GDM1 (cell line): ENCODE measurements around the gene GLYATL1B.
"Not testable (repeated sequence)": the region's sequence is repeated elsewhere in the genome, so short reads cannot be mapped to it uniquely, and the experiment has no call there.

ENCODE experiments used
- DNase-seq: peaks from one replicate; lab custom pipeline; 2025; lab: John Stamatoyannopoulos, UW

GLYATL1B gene

GRCh38 chr11:59095972-59096575 is 10.0 kb downstream of the GLYATL1B start:
- not testable (repeated sequence) for DNase-seq

DNA sequence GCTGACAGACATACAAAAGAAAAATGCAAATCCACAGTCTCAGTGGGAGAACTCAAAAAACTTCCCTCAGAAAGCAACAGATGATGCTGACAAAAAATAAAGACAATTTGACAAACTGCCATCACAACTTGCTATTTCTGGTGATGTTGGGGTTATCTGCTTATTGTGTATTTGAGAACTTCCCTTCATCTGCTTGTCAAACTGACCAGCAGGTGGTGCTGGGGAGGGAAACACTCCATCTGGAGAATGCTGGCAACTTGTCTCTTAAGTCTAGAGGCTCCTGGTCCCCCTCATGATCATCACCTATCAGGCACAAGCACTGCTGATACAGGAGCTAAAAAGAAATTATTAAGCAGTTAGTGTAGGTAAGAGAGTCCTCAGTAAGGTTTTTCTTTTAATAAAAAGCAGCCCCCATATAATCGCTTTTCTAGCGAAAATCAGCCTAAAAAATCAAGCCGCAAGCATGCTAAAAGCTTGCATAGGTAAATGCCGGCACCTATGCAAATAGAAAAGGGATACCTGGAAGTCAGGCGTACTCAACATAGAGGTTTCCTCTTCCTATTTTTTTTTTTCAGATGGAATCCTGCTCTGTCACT is 11.1 kb downstream of the GLYATL1B start:
- DNase-seq = peak; percentile 24

DNA sequence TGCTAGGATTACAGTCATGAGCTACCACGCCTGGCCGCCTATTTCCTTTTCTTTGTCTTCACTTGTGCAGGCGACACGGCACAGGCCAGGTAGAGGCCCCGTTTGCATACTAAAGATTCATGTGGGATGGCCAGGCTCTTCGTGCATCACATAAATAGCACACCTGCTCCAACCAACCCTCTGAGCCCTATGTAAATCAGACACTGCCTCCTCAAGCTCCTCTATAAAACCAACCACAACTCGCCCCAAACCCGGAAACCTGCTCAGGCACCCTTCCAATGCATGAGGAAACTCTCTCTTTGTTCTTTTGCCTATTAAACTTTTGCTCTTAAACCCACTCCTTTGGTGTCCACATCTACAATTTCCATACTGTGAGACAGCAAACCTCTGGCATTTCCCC is 11.8 kb downstream of the GLYATL1B start:
- not testable (repeated sequence) for DNase-seq

DNA sequence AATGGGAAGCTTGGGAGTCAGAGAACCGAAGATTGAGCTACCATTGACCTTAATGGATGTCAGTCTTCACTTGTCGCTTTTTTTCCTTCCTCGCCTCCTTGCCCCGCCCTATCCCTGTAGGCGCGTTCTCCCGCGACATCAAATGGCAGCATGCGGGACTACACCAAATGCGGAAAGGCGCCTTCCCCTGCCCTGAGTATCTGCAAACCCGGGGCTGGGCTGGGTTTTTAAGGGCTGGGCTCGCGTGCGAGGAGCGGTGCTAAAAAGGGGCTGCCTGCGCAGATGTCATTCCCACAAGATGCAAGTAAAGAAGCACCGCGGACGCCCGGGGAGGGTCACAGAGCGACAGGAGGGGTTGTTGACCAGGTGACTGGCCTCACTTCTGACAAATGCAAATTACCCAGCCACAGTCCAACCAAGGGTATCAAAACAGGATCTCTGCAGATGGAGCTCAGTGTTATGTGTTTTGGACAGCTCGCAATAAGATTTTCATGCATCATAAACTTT is 16.2 kb downstream of the GLYATL1B start:
- no peak for DNase-seq

GRCh38 chr11:59106363-59107336 is 20.5 kb downstream of the GLYATL1B start, which contains the start of gene FAM111B:
FAM111B (plus strand) TSS chr11:59107237; CDS start chr11:59109626, 2,389 bp downstream.
- no peak for DNase-seq

DNA sequence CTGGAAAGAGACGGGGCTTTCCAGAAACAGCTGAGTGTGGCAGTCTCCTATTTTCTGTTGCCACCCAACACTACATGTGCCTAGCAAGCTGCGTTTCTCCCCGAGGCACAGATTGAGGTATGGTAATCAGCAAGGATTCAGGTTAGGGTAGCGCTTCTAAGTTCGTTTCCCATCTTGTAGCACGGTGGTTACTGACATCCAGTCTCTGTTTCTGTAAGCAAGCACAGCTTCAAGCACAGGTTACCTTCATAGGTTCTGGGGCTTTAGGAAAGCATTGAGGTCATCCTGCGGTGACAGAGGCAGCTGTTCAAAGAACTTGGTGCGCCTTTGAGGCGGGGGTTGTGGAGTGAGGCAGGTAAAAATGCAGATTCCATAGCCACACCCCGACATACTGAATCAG is 21.6 kb downstream of the GLYATL1B start:
- DNase-seq = not testable (repeated sequence)

DNA sequence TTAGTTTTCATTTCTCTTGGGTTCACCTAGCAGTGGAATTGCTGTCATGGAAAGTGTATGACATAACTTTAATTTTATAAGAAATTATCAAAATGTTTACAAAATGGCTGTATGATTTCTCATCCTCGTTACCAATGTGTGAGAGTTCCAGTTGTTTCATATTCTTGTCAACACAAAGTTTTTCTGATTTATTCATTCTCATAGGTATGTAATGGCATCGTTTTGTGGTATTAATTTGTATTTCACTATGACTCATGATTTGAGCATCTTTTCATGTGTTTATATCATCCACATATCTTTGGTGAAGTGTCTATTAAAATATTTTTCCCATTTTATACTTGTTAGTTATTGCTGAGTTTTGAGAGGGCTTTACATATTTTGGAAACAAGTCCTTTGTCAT is 26.4 kb downstream of the GLYATL1B start:
- DNase-seq = no peak

DNA sequence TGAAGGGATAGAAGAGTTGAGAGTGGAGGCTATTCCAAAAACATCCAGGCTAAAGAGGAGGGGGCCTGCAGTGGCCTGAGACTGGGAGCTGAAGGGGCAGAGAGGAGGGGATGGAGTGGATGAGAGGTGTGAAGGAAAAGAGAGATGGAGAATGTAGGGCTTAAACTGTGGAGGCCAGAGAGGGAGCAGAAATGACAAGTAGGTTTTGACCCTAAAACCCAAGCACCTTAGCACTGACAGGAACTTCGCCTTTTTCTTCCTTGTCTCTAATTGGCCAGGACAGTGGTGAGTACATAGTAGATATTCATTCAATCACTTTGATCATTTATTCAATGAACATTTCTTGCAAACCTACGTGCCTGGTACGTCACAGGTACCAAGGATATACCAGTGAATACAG is 28.2 kb downstream of the GLYATL1B start:
- DNase-seq = no peak

GRCh38 chr11:59115553-59115952 is 29.4 kb downstream of the GLYATL1B start:
- DNase-seq = no peak

DNA sequence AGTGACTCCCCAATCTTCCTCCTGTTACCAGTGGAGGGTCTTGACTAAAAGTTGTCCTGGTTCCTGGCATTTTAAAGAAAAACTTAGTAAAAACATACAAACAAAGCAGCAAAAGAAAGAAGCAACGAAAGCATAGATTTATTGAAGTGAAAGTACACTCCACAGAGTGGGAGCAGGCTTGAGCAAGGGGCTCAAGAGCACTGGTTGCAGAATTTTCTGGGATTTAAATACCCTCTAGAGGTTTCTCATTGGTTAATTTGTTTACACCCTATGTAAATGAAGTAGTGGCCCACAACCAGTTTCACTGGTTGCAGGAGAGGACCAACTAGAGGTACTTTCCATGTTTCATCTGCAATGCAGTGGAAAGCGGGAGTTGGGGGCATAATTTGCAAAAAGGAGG is 31.7 kb downstream of the GLYATL1B start:
- DNase-seq = no peak

DNA sequence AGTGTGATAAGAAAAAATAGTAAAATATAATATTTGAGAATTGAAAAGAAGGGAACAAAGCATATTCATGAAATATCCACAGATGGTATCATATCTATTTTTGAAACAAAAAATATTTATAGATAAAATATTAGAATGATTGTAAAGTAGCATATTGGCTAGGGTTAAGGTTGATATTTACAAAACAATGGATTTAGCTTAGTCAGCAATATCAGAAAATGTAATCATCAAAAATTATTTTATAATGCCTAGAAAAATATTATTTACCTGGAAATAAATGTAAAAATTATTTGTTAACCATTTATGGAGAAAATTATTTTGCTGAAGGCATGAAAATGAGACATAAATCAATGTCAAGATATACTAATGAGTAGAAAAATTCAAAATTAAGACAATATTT is 33.7 kb downstream of the GLYATL1B start:
- DNase-seq = no peak

GRCh38 chr11:59135648-59136461 is 49.7 kb downstream of the GLYATL1B start:
- peak; percentile 68 for DNase-seq

GRCh38 chr11:59136551-59136950 is 50.4 kb downstream of the GLYATL1B start:
- DNase-seq = not testable (repeated sequence)

- no peak for DNase-seq
Measured at GRCh38 chr11:59137190-59137589, 51.1 kb downstream of the GLYATL1B start.

GRCh38 chr11:59138643-59139042 is 52.5 kb downstream of the GLYATL1B start:
- no peak for DNase-seq

DNA sequence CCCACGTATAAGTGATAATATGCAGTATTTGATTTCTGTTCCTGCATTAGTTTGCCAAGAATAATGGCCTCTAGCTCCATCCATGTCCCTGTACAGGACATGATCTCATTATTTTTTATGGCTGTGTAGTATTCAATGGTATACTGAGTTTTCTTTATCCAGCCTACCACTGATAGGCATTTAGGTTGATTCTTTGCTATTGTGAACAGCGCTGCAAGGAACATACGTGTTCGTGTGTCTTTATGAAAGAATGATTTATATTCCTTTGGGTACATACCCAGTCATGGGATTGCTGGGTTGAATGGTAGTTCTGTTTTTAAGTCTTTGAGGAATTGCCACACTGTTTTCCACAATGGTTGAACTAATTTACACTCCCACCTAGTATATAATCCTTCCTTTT is 55.1 kb downstream of the GLYATL1B start:
- no peak for DNase-seq

- DNase-seq = no peak
Measured at GRCh38 chr11:59141673-59142460, 55.8 kb downstream of the GLYATL1B start.

DNA sequence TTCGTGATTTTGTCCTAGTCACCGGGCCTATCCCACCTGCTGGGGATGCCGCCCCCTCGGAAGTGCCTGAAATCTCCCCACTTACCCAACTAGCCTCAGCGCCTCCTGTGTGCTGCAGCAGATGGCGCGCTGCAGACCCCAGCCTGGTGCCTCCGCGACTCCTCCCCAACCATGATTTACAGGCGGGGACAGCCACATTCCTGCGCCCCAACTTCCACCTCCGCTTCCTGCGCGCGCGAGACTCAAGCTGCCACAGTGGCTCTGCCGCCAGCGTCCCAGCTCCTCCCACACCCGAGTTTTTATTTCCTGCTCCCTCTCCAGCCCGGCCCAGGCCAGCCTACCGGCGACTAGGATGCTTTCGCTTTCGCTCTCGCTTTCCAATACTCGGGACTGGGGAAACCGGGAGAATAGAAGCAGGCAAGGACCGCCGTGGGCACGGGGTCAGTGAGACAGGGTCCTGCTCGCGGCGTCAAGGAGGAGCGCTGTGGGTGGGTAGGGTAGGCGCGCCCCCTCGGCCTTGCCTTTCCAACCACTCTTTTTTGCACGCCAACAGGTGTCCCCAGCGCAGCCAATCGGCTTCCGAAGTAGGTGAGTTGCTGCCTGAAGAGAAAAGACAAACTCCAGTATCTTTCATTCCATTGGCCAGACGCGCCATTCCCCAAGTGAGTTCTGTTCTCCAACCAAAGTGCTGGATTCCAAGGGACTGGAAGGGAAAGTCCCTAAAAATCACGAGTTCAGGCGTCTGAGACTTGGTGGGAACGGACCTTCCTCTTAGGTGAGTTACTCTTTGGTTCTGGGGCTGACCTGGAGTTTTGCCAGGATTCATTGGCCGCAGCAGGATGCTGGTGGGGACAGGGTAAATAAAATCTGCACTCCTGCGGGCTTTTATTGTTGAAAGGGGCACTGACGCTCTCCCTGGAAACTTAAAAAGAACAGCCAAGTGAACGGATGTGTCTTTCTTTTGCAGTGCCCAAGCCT is 56.7 kb downstream of the GLYATL1B start, which contains the start of gene FAM111A:
Gene FAM111A, plus strand, starts transcription at position 327 of the 978 bp plus-strand sequence. CDS start 6,017 bp downstream, outside the sequence.
- peak; percentile 89 for DNase-seq

DNA sequence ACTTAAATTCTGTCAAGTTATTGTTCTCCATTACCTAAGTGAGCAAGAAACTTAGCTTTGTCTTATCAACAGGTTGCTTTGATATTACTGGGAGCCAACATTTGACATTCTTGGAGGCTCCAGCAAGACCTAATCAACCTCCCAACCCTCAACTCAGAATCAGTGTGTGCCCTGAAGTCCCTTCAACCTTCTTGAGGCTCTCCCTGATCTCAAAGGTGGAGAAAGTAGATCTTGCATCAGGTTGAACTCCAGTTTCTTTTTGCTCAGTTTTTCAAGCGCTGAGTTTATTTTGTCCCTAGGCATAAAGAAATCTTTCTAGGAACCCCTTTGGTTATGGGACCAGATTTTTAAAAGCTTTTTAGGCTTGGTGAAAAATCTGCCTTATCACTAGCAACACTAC is 58.0 kb downstream of the GLYATL1B start:
- DNase-seq = no peak
